Activated CD4-positive, alpha-beta T cell treated with anti-CD3 and anti-CD28 coated beads for 36 hours (primary cell): ENCODE measurements around the gene DNAH1. TPM values are rescaled to one million over a fixed set of nuclear protein-coding genes. Genes with fewer than 3 reads are reported as not detected.

Experiments used
- ATAC-seq: fragments of 200-7000 bp; cut with Tn5 transposase; one replicate; pipeline ENCODE4 v1.10.0; 2021; ENCODE audit warnings: mild to moderate bottlenecking, moderate library complexity
- CTCF ChIA-PET: fragments of 350-600 bp; sonication (Branson Sonifier 250); formaldehyde crosslinking; loops from one replicate; lab custom pipeline; 2021; ENCODE audit warnings: antibody characterized with exemption; lab: Charles Lee
- POLR2A ChIA-PET: fragments of 350-600 bp; sonication (Branson Sonifier 250); formaldehyde crosslinking; loops from one replicate; lab custom pipeline; 2021; ENCODE audit warnings: antibody characterized with exemption, inconsistent platforms; lab: Charles Lee
- DNase-seq: peaks from one replicate; pipeline ENCODE4 v3.0.0-alpha.2; 2020
- H3K27ac Mint-ChIP-seq: one replicate; pipeline ENCODE4 v1.8.0; 2021; ENCODE audit warnings: mixed read lengths
- H3K27me3 Mint-ChIP-seq: one replicate; pipeline ENCODE4 v1.8.0; 2021; ENCODE audit warnings: mixed read lengths
- H3K36me3 Mint-ChIP-seq: one replicate; pipeline ENCODE4 v1.8.0; 2021; ENCODE audit warnings: low read depth, mixed read lengths
- H3K4me1 Mint-ChIP-seq: one replicate; pipeline ENCODE4 v1.8.0; 2021; ENCODE audit warnings: mixed read lengths
- H3K4me3 Mint-ChIP-seq: one replicate; pipeline ENCODE4 v1.8.0; 2021; ENCODE audit warnings: mild to moderate bottlenecking, moderate library complexity, mixed read lengths
- H3K9me3 Mint-ChIP-seq: one replicate; pipeline ENCODE4 v1.8.0; 2021; ENCODE audit warnings: low read depth, mixed read lengths
- intact Hi-C, 2 experiments: fragments of 100-400 bp; cut with DNase I in 1 of 2; cut with micrococcal nuclease in 1 of 2; formaldehyde crosslinking; loops; one replicate each; pipeline versions ENCODE4 v1.14.2 to v1.15.1; 2022 to 2024; cut with DNase I, micrococcal nuclease
- total RNA-seq, 2 experiments: library from RNA; stranded (reverse); gene quantifications; one replicate each; pipeline ENCODE4 v1.2.3, GENCODE V29; 2021

DNAH1 gene
- total RNA-seq, 2 experiments from 2014 or later, result 7.4 to 10.1 TPM

DNA sequence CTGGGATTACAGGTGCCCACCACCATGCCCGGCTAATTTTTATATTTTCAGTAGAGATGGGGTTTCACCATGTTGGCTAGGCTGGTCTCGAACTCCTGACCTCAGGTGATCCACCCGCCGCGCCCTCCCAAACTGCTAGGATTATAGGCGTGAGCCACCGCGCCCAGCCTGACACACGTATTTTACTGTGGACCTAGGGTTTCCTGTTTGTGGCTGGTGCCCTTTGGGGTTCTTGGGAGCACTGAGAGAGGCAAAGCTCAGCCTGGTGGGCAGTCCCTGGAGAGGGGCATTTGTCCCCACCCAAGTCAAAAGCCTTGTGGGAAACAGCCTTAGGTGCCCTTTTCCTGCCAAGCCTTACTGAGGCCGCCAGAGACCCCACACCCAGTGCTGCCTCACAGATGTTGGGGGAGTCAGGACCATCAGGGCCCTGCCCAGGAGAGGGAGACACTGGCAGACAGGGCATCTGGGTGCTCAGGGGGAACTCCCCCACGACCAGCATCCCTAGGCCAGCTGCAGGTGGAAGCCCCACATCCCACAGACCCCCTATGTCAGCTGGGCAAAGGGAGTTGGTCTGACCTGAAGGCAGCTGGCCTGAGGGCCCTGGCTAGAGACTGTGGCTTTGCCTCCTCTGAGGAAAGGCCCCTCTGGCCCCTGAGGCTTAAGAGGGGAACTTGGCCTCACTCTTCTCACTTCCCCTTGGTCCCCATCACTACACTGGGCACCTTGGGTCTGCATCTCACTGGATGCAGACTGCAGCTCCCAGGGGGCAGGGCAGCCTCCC lies 35.1 kb downstream of the DNAH1 start:
- no peaks in the 10 kb centered on the region for H3K4me1 Mint-ChIP-seq
- no peak for ATAC-seq
- no peak for DNase-seq

GRCh38 chr3:52351762-52352368 lies 35.7 kb downstream of the DNAH1 start:
- Mint-ChIP-seq H3K36me3 (no peaks in the 10 kb centered on the region), H3K27me3 (no peaks in the 10 kb centered on the region), H3K4me1 (no peaks in the 10 kb centered on the region), H3K27ac (no peak overlapping the region), H3K4me3 (no peak overlapping the region), H3K9me3 (no peaks in the 10 kb centered on the region)
- DNase-seq, result no peak
- intact Hi-C loops, result no loop called here
- ChIA-PET POLR2A (no interaction called here), CTCF (interaction anchor here (0.6 to 1.2 kb wide), 4 partner anchors 13 to 177 kb away, joined by 3 to 6 read pairs (median 4); no protein-coding TSS in a partner anchor)
- no peak for ATAC-seq

More for the DNA sequence above, 35.1 kb downstream of the DNAH1 start:
- ChIA-PET POLR2A (interaction anchor here (0.5 kb wide), 1 partner anchor 722 kb away, joined by 4 read pairs; no protein-coding TSS in a partner anchor), CTCF (interaction anchor here (0.6 to 1.2 kb wide), 5 partner anchors 12 to 177 kb away, joined by 3 to 6 read pairs (median 5); no protein-coding TSS in a partner anchor)
- no peak overlapping the region for H3K4me3 Mint-ChIP-seq
- H3K27me3 Mint-ChIP-seq, result no peaks in the 10 kb centered on the region
- intact Hi-C loops, result no loop called here
- H3K9me3 Mint-ChIP-seq, result no peaks in the 10 kb centered on the region
- no peak overlapping the region for H3K27ac Mint-ChIP-seq
- no peaks in the 10 kb centered on the region for H3K36me3 Mint-ChIP-seq

- Mint-ChIP-seq H3K4me1 (no peaks in the 10 kb centered on the region), H3K36me3 (no peaks in the 10 kb centered on the region), H3K27me3 (no peaks in the 10 kb centered on the region), H3K9me3 (no peaks in the 10 kb centered on the region), H3K4me3 (no peak overlapping the region), H3K27ac (no peak overlapping the region)
- intact Hi-C loops, result no loop called here
- ChIA-PET CTCF (interaction anchor here (0.6 to 1.2 kb wide), 2 partner anchors 27 to 132 kb away, joined by 3 to 5 read pairs; no protein-coding TSS in a partner anchor), POLR2A (no interaction called here)
- DNase-seq, result no peak
- no peak for ATAC-seq
Observed at GRCh38 chr3:52352566-52352965, 36.4 kb downstream of the DNAH1 start.

- Mint-ChIP-seq H3K9me3 (no peaks in the 10 kb centered on the region), H3K4me3 (no peak overlapping the region), H3K27me3 (no peaks in the 10 kb centered on the region), H3K4me1 (no peaks in the 10 kb centered on the region), H3K36me3 (no peaks in the 10 kb centered on the region), H3K27ac (no peak overlapping the region)
- ATAC-seq (no peak), DNase-seq (no peak)
- intact Hi-C loops, result no loop called here
- ChIA-PET CTCF (no interaction called here), POLR2A (no interaction called here)
Observed at GRCh38 chr3:52353291-52353855, 37.3 kb downstream of the DNAH1 start.

DNA sequence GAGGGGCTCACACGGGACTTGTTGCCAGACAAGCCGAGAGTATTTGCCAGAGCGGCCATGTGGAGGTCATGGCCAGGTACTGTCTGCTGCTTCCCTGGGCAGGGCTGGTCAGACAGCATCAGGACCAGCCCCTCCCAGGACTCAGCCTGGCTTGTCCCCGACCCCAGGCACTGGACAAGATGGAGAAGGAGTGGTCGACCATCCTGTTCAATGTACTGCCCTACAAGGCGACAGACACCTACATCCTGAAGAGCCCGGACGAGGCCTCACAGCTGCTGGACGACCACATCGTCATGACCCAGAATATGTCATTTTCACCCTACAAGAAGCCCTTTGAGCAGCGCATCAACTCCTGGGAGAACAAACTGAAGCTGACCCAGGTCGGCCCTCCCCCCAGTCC lies 38.6 kb downstream of the DNAH1 start:
- ATAC-seq (no peak), DNase-seq (no peak)
- intact Hi-C loops, result no loop called here
- no peaks in the 10 kb centered on the region for H3K4me1 Mint-ChIP-seq
- H3K9me3 Mint-ChIP-seq, result no peaks in the 10 kb centered on the region
- ChIA-PET CTCF (interaction anchor here (0.6 to 1.5 kb wide), 2 partner anchors 31 to 137 kb away, joined by 3 to 4 read pairs; no protein-coding TSS in a partner anchor), POLR2A (interaction anchor here (0.7 kb wide), 1 partner anchor 131 kb away, joined by 3 read pairs; no protein-coding TSS in a partner anchor)
- H3K36me3 Mint-ChIP-seq, result peaks cover 1% of the 10 kb centered on the region
- no peak overlapping the region for H3K27ac Mint-ChIP-seq
- H3K4me3 Mint-ChIP-seq, result no peak overlapping the region
- H3K27me3 Mint-ChIP-seq, result no peaks in the 10 kb centered on the region

GRCh38 chr3:52355526-52355925 lies 39.4 kb downstream of the DNAH1 start:
- H3K4me3 Mint-ChIP-seq, result no peak overlapping the region
- peaks cover 2% of the 10 kb centered on the region for H3K36me3 Mint-ChIP-seq
- H3K4me1 Mint-ChIP-seq, result no peaks in the 10 kb centered on the region
- intact Hi-C loops, result no loop called here
- H3K9me3 Mint-ChIP-seq, result no peaks in the 10 kb centered on the region
- POLR2A ChIA-PET, result interaction anchor here (0.7 kb wide), 1 partner anchor 132 kb away, joined by 3 read pairs; no protein-coding TSS in a partner anchor
- no peak for DNase-seq
- CTCF ChIA-PET, result interaction anchor here (1.5 kb wide), 1 partner anchor 138 kb away, joined by 4 read pairs; no protein-coding TSS in a partner anchor
- H3K27me3 Mint-ChIP-seq, result no peaks in the 10 kb centered on the region
- no peak overlapping the region for H3K27ac Mint-ChIP-seq
- no peak for ATAC-seq

DNA sequence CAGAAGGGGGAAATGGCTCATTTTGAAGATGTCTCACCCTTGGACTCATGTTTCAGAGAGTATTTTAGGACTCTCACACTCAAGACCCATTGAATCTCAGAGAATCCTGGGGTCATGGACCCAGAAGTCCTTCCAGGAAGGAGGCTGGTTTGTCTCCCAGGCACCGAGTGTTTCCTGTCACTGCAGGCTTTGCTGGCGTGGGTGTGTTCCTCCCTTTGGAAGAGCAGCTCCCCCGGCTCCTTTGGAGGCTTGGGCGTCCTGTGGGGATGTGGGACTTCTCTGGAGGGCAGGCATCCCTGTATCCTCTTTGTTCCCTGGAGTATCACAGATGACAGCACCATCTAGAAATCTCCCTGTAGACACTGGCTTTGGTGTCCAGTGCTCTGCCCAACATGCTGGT lies 40.0 kb downstream of the DNAH1 start:
- H3K4me1 Mint-ChIP-seq, result no peaks in the 10 kb centered on the region
- no peak for DNase-seq
- POLR2A ChIA-PET, result no interaction called here
- ATAC-seq, result no peak
- no peak overlapping the region for H3K27ac Mint-ChIP-seq
- CTCF ChIA-PET, result interaction anchor here (1.2 kb wide), 1 partner anchor 93 kb away, joined by 4 read pairs; no protein-coding TSS in a partner anchor
- no peak overlapping the region for H3K4me3 Mint-ChIP-seq
- no peaks in the 10 kb centered on the region for H3K9me3 Mint-ChIP-seq
- intact Hi-C loops, result no loop called here
- no peaks in the 10 kb centered on the region for H3K27me3 Mint-ChIP-seq
- H3K36me3 Mint-ChIP-seq, result peaks cover 2% of the 10 kb centered on the region

DNA sequence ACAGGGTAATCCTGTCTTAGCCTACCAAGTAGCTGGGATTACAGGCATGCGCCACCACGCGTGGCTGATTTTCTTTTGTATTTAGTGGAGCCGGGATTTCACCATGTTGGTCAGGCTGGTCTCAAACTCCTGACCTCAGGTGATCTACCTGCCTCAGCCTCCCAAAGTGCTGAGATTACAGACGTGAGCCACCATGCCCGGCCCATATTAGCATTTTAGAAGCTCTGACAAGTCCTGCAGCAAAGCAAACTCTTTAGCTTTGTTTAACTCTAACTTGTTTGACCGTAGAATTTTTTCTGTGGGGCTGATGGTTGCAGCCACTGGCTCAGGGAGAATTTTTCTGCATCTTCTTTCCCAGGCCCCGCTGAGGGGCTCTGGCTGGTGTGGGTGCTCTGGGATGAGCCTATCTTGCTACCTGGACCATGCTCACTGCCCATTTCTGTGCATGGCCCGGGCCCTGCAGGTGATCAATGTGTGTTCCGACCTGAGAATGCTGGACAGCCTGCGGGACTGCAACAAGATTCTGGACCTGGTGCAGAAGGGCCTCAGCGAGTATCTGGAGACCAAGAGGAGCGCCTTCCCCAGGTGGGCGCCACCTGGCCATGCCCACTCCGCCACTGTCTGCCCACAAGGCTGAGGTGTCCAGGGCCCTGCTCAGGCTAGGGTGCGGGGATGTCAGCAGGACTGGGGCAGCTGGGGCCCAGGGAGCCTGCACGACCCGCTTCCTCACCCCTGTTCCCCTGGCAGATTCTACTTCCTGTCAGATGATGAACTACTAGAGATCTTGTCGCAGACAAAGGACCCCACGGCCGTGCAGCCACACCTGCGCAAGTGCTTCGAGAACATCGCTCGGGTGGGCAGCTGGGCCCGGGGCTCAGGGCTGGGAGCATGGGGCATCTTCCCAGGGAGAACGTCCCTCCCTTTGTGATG lies 41.3 kb downstream of the DNAH1 start:
- Mint-ChIP-seq H3K36me3 (peaks cover 2% of the 10 kb centered on the region), H3K4me3 (no peak overlapping the region), H3K27ac (no peak overlapping the region), H3K4me1 (no peaks in the 10 kb centered on the region), H3K27me3 (no peaks in the 10 kb centered on the region), H3K9me3 (no peaks in the 10 kb centered on the region)
- ChIA-PET POLR2A (no interaction called here), CTCF (interaction anchor here (0.8 to 1.2 kb wide), 2 partner anchors 13 to 91 kb away, joined by 3 to 4 read pairs; no protein-coding TSS in a partner anchor)
- DNase-seq (no peak), ATAC-seq (no peak)
- intact Hi-C loops, result no loop called here

DNA sequence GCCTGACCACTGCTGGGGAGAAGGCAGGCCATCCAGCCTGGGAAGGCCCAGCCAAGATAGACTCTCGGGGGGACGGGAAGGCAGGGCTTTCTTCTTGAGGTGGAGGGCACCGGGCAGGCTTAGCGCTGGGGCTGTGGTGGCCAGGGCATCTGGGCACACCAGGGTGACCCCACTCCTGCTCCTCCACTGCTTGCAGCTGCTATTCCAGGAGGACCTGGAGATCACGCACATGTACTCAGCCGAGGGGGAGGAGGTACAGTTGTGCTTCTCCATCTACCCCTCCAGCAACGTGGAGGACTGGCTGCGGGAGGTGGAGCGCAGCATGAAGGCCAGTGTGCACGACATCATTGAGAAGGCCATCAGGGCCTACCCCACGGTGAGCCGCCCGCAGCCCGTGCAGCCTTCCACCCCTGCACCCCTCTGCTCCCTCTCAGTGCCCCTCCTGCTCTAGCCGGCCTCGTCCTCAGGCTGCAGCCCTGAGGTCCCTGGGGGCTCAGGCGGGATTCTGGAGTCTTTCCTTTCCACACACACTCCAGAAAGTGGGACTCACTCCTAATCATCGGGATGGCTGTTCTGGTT lies 42.3 kb downstream of the DNAH1 start:
- intact Hi-C loops, result no loop called here
- CTCF ChIA-PET, result interaction anchor here (0.6 kb wide), 1 partner anchor 54 kb away, joined by 3 read pairs; no protein-coding TSS in a partner anchor
- H3K4me1 Mint-ChIP-seq, result no peaks in the 10 kb centered on the region
- H3K27me3 Mint-ChIP-seq, result no peaks in the 10 kb centered on the region
- H3K9me3 Mint-ChIP-seq, result no peaks in the 10 kb centered on the region
- H3K36me3 Mint-ChIP-seq, result peaks cover 2% of the 10 kb centered on the region
- no peak overlapping the region for H3K27ac Mint-ChIP-seq
- DNase-seq (no peak), ATAC-seq (no peak)
- no peak overlapping the region for H3K4me3 Mint-ChIP-seq
- POLR2A ChIA-PET, result no interaction called here

DNA sequence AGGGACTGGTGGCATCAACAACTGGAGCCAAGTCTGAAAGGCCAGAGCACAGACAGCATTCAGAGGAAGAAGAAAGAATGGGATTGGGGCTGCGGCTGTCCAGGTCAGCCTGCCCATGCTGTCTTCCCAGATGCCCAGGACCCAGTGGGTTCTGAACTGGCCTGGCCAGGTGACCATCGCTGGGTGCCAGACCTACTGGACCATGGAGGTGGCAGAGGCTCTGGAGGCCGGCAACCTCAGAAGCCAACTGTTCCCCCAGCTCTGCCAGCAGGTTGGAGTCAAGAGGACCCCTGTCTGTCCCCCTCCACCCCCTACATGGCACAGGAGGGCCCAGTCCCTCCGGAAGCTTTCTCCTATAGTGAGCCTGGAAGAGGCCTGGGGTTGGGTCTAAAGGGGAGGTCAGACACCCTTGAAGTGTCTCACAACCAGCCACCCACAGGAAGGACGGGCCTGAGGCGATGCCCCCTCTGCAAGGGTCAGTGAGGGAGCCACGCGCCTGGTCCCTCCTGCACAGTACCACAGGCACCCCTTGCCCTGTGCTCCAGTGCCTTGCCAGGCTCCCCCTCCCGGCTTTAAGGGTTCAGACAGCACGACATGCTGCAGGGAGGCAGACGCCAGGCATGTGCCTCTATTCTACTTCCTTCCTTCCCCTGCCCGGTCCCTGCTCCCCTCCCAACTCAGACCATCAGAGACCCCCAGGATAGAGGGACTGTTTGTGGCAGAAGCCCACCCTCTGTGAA lies 43.2 kb downstream of the DNAH1 start:
- Mint-ChIP-seq H3K36me3 (peaks cover 2% of the 10 kb centered on the region), H3K9me3 (no peaks in the 10 kb centered on the region), H3K27ac (no peak overlapping the region), H3K4me1 (no peaks in the 10 kb centered on the region), H3K4me3 (no peak overlapping the region), H3K27me3 (no peaks in the 10 kb centered on the region)
- ATAC-seq, result no peak
- ChIA-PET POLR2A (no interaction called here), CTCF (interaction anchor here (0.6 to 0.8 kb wide), 2 partner anchors 53 to 92 kb away, joined by 3 read pairs; no protein-coding TSS in a partner anchor)
- intact Hi-C loops, result no loop called here
- DNase-seq, result no peak
